SHP77 (cell line): ENCODE data around the gene MAPK13.
A peak's percentile ranks its signal among the peaks of the same experiment; 100 is the strongest.
"Not testable (repeated sequence)": the region's sequence is repeated elsewhere in the genome, so short reads cannot be mapped to it uniquely, and the experiment has no call there.

Experiments used
- DNase-seq, 2 experiments: peaks; one replicate each; lab custom pipeline; 2025; lab: John Stamatoyannopoulos, UW

MAPK13 gene

GRCh38 chr6:36115412-36115811 is 14.9 kb upstream of the MAPK13 start:
- DNase-seq: no peak

- DNase-seq: no peak
Observed at GRCh38 chr6:36116066-36116864, 14.0 kb upstream of the MAPK13 start.

GRCh38 chr6:36116943-36117342 is 13.4 kb upstream of the MAPK13 start:
- no peak for DNase-seq

- DNase-seq: no peak
Observed at GRCh38 chr6:36117658-36118549, 12.4 kb upstream of the MAPK13 start.

- DNase-seq: no peak
Observed at GRCh38 chr6:36118550-36119107, 11.7 kb upstream of the MAPK13 start.

GRCh38 chr6:36119209-36119608 is 11.1 kb upstream of the MAPK13 start:
- no peak for DNase-seq

- DNase-seq: no peak
Observed at GRCh38 chr6:36120018-36120417, 10.3 kb upstream of the MAPK13 start.

- no peak for DNase-seq
Observed at GRCh38 chr6:36120539-36120938, 9.8 kb upstream of the MAPK13 start.

- DNase-seq: no peak
Observed at GRCh38 chr6:36120979-36121786, 9.1 kb upstream of the MAPK13 start.

- DNase-seq: no peak
Observed at GRCh38 chr6:36121787-36122494, 8.4 kb upstream of the MAPK13 start.

- DNase-seq: no peak
Observed at GRCh38 chr6:36122495-36123269, 7.6 kb upstream of the MAPK13 start.

- peak; percentile 57 to 65 for DNase-seq
Observed at GRCh38 chr6:36123270-36124139, 6.8 kb upstream of the MAPK13 start.

- DNase-seq: not testable (repeated sequence)
Observed at GRCh38 chr6:36124346-36124745, 6.0 kb upstream of the MAPK13 start.

- DNase-seq: no peak
Observed at GRCh38 chr6:36124881-36125280, 5.4 kb upstream of the MAPK13 start.

GRCh38 chr6:36125575-36125974 is 4.7 kb upstream of the MAPK13 start:
- DNase-seq: no peak

- DNase-seq: no peak
Observed at GRCh38 chr6:36126121-36126520, 4.2 kb upstream of the MAPK13 start.

GRCh38 chr6:36126553-36127458 is 3.5 kb upstream of the MAPK13 start:
- DNase-seq: no peak

- no peak for DNase-seq
Observed at GRCh38 chr6:36127462-36128016, 2.8 kb upstream of the MAPK13 start.
